Lung (tissue), 16 donors: ENCODE results near the gene PFDN2. TPM values are rescaled to one million over a fixed set of nuclear protein-coding genes. Genes with fewer than 3 reads are reported as not detected.

Experiments used
- ATAC-seq: fragments of 200-7000 bp; cut with Tn5 transposase; one replicate; pipeline ENCODE4 v1.9.1; 2020; ENCODE audit warnings: moderate number of reproducible peaks; ENCODE audit not compliant: insufficient read depth, low FRiP score
- DNase-seq, 3 donors: peaks; one replicate each; pipeline ENCODE4 v3.0.0-alpha.2; 2013 to 2017
- H3K27ac ChIP-seq, 2 donors: one replicate each; pipeline ENCODE4 v1.5.1; 2013; ENCODE audit warnings: mild to moderate bottlenecking in 2 of 2, moderate library complexity in 2 of 2, control low read depth in 1 of 2, inconsistent platforms in 1 of 2, low read depth in 1 of 2, low read length in 1 of 2
- H3K27me3 ChIP-seq, 3 donors: one replicate each; pipeline ENCODE4 v1.5.1; 2013; ENCODE audit warnings: low read length in 2 of 3; ENCODE audit not compliant: control insufficient read depth in 3 of 3, insufficient read depth in 3 of 3
- H3K36me3 ChIP-seq, 4 donors: one replicate each; pipeline ENCODE4 v1.5.1; 2013; ENCODE audit warnings: low read length in 4 of 4, mild to moderate bottlenecking in 1 of 4, moderate library complexity in 1 of 4; ENCODE audit not compliant: control insufficient read depth in 4 of 4, insufficient read depth in 4 of 4
- H3K4me1 ChIP-seq, 5 donors: one replicate each; pipeline ENCODE4 v1.5.1; 2013; ENCODE audit warnings: low read length in 5 of 5, mild to moderate bottlenecking in 2 of 5, moderate library complexity in 1 of 5; ENCODE audit not compliant: control insufficient read depth in 5 of 5, insufficient read depth in 5 of 5
- H3K4me3 ChIP-seq: one replicate; pipeline ENCODE4 v1.5.1; 2013; ENCODE audit warnings: mild to moderate bottlenecking, control low read depth, moderate library complexity
- H3K9ac ChIP-seq, 2 donors: one replicate each; pipeline ENCODE4 v1.5.1; 2013; ENCODE audit warnings: low read length in 2 of 2, control low read depth in 1 of 2; ENCODE audit not compliant: insufficient read depth in 1 of 2
- H3K9me3 ChIP-seq, 4 donors: one replicate each; pipeline ENCODE4 v1.5.1; 2013; ENCODE audit warnings: low read length in 3 of 4, mild to moderate bottlenecking in 1 of 4, moderate library complexity in 1 of 4; ENCODE audit not compliant: control insufficient read depth in 4 of 4, insufficient read depth in 3 of 4
- WGBS, 2 donors: extraction: QIAGEN DNeasy Blood & Tissue Kit; methylation state at CpG; one replicate each; pipeline ENCODE4 v1.1.7; 2013; 5-methylcytosine and 5-hydroxymethylcytosine counted together
- long read RNA-seq, 5 donors: transcript quantifications; one replicate each; lab custom pipeline, GENCODE V29; 2026
- polyA plus RNA-seq, 2 donors: library from polyadenylated mRNA; stranded (reverse); fragments of 200-250 nt; gene quantifications; one replicate each; pipeline ENCODE4 v1.2.1, GENCODE V29; 2013
- total RNA-seq, 2 donors: library from RNA; depleted of rRNA in 1 of 2; stranded (reverse); fragments of >200 nt in 1 of 2; gene quantifications; one replicate each; pipeline ENCODE4 v1.2.1, GENCODE V29; 2014 to 2021
- TF ChIP-seq, protein P1 (sequence below): IDR thresholded peaks from 2 replicates; pipeline ENCODE4 v1.5.1; 2012; ENCODE audit warnings: mild to moderate bottlenecking; ENCODE audit errors: control extremely low read depth, extremely low read depth
- donor health status: control.
- donor health status: control.
- donor health status: Bipolar disorder and iron deficiency.
- donor health status: healthy.
- donor health status: DM: yes; HTN: yes; CAD: no.

The PFDN2 gene, protein sequence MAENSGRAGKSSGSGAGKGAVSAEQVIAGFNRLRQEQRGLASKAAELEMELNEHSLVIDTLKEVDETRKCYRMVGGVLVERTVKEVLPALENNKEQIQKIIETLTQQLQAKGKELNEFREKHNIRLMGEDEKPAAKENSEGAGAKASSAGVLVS
- total RNA-seq (10 to 100 TPM; 21.5 to 46.7 TPM), polyA plus RNA-seq (100 to 1,000 TPM; 140 to 324 TPM)
- long read RNA-seq, donor 1, transcript PFDN2-201 (4 exons, 677 nt), result major isoform, 17 of 33 reads
- long read RNA-seq, donor 1, partial matches to known transcripts, result 13 of 33 reads
- long read RNA-seq, donor 1, other reads (novel, unspliced or antisense), result 0 of 33 reads
- long read RNA-seq, donor 2, transcript PFDN2-201 (4 exons, 677 nt), result major isoform, 16 of 17 reads
- long read RNA-seq, donor 2, partial matches to known transcripts, result 0 of 17 reads
- long read RNA-seq, donor 2, other reads (novel, unspliced or antisense), result 0 of 17 reads
- long read RNA-seq, donor 3, transcript PFDN2-201 (4 exons, 677 nt), result major isoform, 22 of 41 reads
- long read RNA-seq, donor 3, partial matches to known transcripts, result 18 of 41 reads
- long read RNA-seq, donor 3, other reads (novel, unspliced or antisense), result 0 of 41 reads
- long read RNA-seq, donor 4, transcript PFDN2-201 (4 exons, 677 nt), result major isoform, 13 of 42 reads
- long read RNA-seq, donor 4, partial matches to known transcripts, result 28 of 42 reads
- long read RNA-seq, donor 4, other reads (novel, unspliced or antisense), result 0 of 42 reads
- long read RNA-seq, donor 5, transcript PFDN2-201 (4 exons, 677 nt), result major isoform, 47 of 75 reads
- long read RNA-seq, donor 5, partial matches to known transcripts, result 26 of 75 reads
- long read RNA-seq, donor 5, other reads (novel, unspliced or antisense), result 0 of 75 reads

DNA sequence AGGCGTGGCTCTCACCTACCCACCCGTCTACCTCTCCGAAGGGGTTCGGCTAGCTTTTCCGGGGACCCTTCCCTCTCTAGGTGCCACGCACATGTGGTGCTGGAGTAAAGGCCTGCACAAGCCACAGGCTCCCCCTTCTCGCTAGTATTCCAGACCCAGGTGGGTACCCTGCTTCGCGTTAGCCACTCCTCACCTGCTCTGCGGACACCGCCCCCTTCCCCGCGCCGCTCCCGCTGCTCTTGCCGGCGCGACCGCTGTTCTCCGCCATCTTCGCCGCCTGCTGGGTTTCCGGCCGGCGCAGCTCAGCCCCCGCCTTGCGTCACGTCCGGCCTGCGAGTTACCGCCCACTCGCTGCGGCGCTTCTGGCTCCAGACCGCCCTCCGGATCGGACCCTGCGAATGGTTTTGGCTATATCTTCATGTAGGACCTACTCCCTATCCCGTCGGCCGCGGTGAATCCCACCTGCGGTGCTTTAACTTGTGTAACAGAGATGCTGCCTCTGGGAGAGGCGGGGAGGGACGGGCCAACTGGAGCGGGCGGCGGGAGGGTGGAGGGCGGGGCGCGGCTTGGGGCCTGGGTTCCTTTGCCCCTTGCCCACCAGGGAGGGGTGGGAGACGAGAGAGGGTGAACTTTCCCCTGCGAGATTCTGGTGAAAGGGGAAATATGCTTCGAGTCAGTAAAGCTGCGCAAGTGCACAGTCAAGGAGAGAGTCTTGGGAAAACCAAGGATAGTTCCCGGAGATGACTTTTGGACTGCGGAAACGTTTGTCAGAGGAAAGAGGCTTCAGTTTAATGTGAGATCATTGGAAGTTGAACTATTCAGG lies at the start of gene PFDN2, which contains the start of gene NIT1:
PFDN2 (minus strand) TSS at position 279 of the 823 bp plus-strand sequence; CDS start at position 268, 11 bp downstream.
NIT1 (plus strand) TSS at position 347 of the 823 bp plus-strand sequence; CDS start at position 419, 72 bp downstream.
- ATAC-seq, result peak; percentile 90
- 0 to 1% methylated on average over 58 of the region's 58 CpGs for WGBS, 2 donors
- peak within 1 kb of the TSS; percentile 94 for H3K9ac ChIP-seq
- H3K4me1 ChIP-seq, result peaks cover 9 to 27% (median 19%) of the 10 kb centered on the region in 5 donors
- peak; percentile 91 to 92 (median 92) for DNase-seq
- no peaks in the 10 kb centered on the region for H3K27me3 ChIP-seq
- TF ChIP-seq, protein P1, sequence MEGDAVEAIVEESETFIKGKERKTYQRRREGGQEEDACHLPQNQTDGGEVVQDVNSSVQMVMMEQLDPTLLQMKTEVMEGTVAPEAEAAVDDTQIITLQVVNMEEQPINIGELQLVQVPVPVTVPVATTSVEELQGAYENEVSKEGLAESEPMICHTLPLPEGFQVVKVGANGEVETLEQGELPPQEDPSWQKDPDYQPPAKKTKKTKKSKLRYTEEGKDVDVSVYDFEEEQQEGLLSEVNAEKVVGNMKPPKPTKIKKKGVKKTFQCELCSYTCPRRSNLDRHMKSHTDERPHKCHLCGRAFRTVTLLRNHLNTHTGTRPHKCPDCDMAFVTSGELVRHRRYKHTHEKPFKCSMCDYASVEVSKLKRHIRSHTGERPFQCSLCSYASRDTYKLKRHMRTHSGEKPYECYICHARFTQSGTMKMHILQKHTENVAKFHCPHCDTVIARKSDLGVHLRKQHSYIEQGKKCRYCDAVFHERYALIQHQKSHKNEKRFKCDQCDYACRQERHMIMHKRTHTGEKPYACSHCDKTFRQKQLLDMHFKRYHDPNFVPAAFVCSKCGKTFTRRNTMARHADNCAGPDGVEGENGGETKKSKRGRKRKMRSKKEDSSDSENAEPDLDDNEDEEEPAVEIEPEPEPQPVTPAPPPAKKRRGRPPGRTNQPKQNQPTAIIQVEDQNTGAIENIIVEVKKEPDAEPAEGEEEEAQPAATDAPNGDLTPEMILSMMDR, result no peak
- H3K36me3 ChIP-seq, result peaks cover 7 to 27% (median 21%) of the 10 kb centered on the region in 4 donors
- H3K4me3 ChIP-seq, result peak within 1 kb of the TSS; percentile 100
- H3K9me3 ChIP-seq, result no peaks in the 10 kb centered on the region
- peak within 1 kb of the TSS; percentile 90 to 97 for H3K27ac ChIP-seq

DNA sequence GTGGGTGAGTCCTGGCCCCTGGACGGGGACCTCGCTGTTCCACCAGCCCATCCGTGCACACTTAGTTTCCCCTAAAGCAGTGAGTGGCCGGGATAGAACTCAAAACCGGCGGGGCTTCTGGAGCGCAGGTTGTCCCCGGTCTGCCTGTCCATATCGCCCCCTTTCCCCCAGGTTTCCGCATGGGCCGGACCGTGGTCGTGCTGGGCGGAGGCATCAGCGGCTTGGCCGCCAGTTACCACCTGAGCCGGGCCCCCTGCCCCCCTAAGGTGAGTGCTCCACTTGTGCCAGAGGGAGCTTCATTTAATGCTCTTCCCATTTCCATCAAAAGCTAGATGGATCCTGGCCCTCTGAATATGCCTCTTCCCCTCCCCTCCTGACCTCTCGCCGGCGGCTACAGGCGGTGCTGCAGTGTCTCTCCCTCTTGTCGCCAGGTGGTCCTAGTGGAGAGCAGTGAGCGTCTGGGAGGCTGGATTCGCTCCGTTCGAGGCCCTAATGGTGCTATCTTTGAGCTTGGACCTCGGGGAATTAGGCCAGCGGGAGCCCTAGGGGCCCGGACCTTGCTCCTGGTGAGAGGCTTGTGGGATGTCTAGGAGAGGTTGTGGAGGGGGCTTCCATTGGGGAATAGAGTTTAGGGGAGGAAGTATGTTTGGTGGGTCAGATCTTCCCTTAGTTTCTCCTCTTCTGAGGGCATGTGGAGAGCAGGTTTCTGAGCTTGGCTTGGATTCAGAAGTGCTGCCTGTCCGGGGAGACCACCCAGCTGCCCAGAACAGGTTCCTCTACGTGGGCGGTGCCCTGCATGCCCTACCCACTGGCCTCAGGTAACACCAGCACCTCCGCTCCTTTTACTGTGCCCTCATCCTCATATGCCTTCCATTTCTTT lies 49.1 kb upstream of the PFDN2 start:
- H3K4me1 ChIP-seq, result peaks cover 0 to 15% (median 4%) of the 10 kb centered on the region in 5 donors
- peak; percentile 1 for ATAC-seq
- peaks cover 0 to 31% (median 17%) of the 10 kb centered on the region in 4 donors for H3K36me3 ChIP-seq
- peak in 2 of 3 donors; percentile 15 to 34 for DNase-seq
- peak overlapping the region; percentile 66 for H3K4me3 ChIP-seq
- H3K27ac ChIP-seq, result peak overlapping the region; percentile 86 to 94
- 9 to 10% methylated on average over 33 of the region's 33 CpGs for WGBS, 2 donors
- H3K9ac ChIP-seq, result peak overlapping the region; percentile 83 to 91
- H3K27me3 ChIP-seq, result no peaks in the 10 kb centered on the region
- TF ChIP-seq, protein P1, result no peak
- H3K9me3 ChIP-seq, result no peaks in the 10 kb centered on the region
